ENCODE measurements around the gene BRPF1. TPM values are rescaled to one million over a fixed set of nuclear protein-coding genes. Genes with fewer than 3 reads are reported as not detected.

BRPF1 gene
- total and polyA plus RNA-seq, 10 donors, result 5.5 to 31.9 (median 26.6) TPM

Other genes starting within 250 kb of the BRPF1 start
- not detected for gene LHFPL4, start 177.9 kb upstream of the BRPF1 start, total RNA-seq
- not detected for gene LHFPL4, start 177.9 kb upstream of the BRPF1 start, polyA plus RNA-seq
- gene MTMR14, start 82.2 kb upstream of the BRPF1 start, total RNA-seq, result 10 to 100 TPM; 55.2 to 84.6 (median 67.2) TPM
- gene MTMR14, start 82.2 kb upstream of the BRPF1 start, polyA plus RNA-seq, result 10 to 100 TPM; 43.5 to 47.8 (median 45.1) TPM
- gene CPNE9, start 27.9 kb upstream of the BRPF1 start, total RNA-seq, result under 1 TPM in 1 of 7 donors, not detected in 6; 0.63 TPM
- under 1 TPM; 0.15 to 0.22 (median 0.17) TPM for gene CPNE9, start 27.9 kb upstream of the BRPF1 start, polyA plus RNA-seq
- 10 to 100 TPM; 22.0 to 34.5 (median 28.1) TPM for gene OGG1, start 18.2 kb downstream of the BRPF1 start, total RNA-seq
- gene OGG1, start 18.2 kb downstream of the BRPF1 start, polyA plus RNA-seq, result 10 to 100 TPM in 2 of 3 donors, 1 to 10 TPM in 1; 9.3 to 16.7 (median 15.9) TPM
- 10 to 100 TPM; 10.1 to 30.5 (median 22.6) TPM for gene CAMK1, start 38.2 kb downstream of the BRPF1 start, total RNA-seq
- gene CAMK1, start 38.2 kb downstream of the BRPF1 start, polyA plus RNA-seq, result 10 to 100 TPM; 14.5 to 29.8 (median 28.2) TPM
- gene TADA3, start 60.7 kb downstream of the BRPF1 start, total RNA-seq, result 10 to 100 TPM; 38.6 to 73.7 (median 51.4) TPM
- 10 to 100 TPM; 33.6 to 48.3 (median 41.5) TPM for gene TADA3, start 60.7 kb downstream of the BRPF1 start, polyA plus RNA-seq
- gene ARPC4, start 61.3 kb downstream of the BRPF1 start, total RNA-seq, result 100 to 1,000 TPM; 156 to 238 (median 199) TPM
- 100 to 1,000 TPM in 2 of 3 donors, 10 to 100 TPM in 1; 98.9 to 144 (median 125) TPM for gene ARPC4, start 61.3 kb downstream of the BRPF1 start, polyA plus RNA-seq
- 100 to 1,000 TPM in 2 of 7 donors, 10 to 100 TPM in 5; 59.5 to 143 (median 78.9) TPM for gene TTLL3, start 78.5 kb downstream of the BRPF1 start, total RNA-seq
- gene TTLL3, start 78.5 kb downstream of the BRPF1 start, polyA plus RNA-seq, result 10 to 100 TPM; 24.8 to 58.1 (median 47.3) TPM
- 10 to 100 TPM; 26.9 to 41.7 (median 30.2) TPM for gene RPUSD3, start 112.3 kb downstream of the BRPF1 start, total RNA-seq
- 10 to 100 TPM; 21.3 to 34.5 (median 25.1) TPM for gene RPUSD3, start 112.3 kb downstream of the BRPF1 start, polyA plus RNA-seq
- gene CIDEC, start 148.5 kb downstream of the BRPF1 start, total RNA-seq, result not detected
- under 1 TPM in 2 of 3 donors, not detected in 1; 0.13 to 0.24 TPM for gene CIDEC, start 148.5 kb downstream of the BRPF1 start, polyA plus RNA-seq
- gene JAGN1, start 158.9 kb downstream of the BRPF1 start, total RNA-seq, result 10 to 100 TPM; 17.1 to 41.3 (median 23.6) TPM
- 10 to 100 TPM; 22.0 to 33.4 (median 28.1) TPM for gene JAGN1, start 158.9 kb downstream of the BRPF1 start, polyA plus RNA-seq
- gene IL17RE, start 171.1 kb downstream of the BRPF1 start, total RNA-seq, result 1 to 10 TPM; 1.0 to 5.1 (median 1.9) TPM
- 1 to 10 TPM in 1 of 3 donors, under 1 TPM in 2; 0.57 to 1.7 (median 0.64) TPM for gene IL17RE, start 171.1 kb downstream of the BRPF1 start, polyA plus RNA-seq
- 10 to 100 TPM; 10.7 to 24.1 (median 19.7) TPM for gene IL17RC, start 185.4 kb downstream of the BRPF1 start, total RNA-seq
- 10 to 100 TPM in 2 of 3 donors, 1 to 10 TPM in 1; 6.6 to 24.6 (median 12.6) TPM for gene IL17RC, start 185.4 kb downstream of the BRPF1 start, polyA plus RNA-seq
- gene CRELD1, start 202.1 kb downstream of the BRPF1 start, total RNA-seq, result 10 to 100 TPM; 17.7 to 40.3 (median 31.4) TPM
- gene CRELD1, start 202.1 kb downstream of the BRPF1 start, polyA plus RNA-seq, result 10 to 100 TPM; 20.6 to 40.9 (median 21.9) TPM
- gene PRRT3, start 220.7 kb downstream of the BRPF1 start, total RNA-seq, result 1 to 10 TPM in 6 of 7 donors, under 1 TPM in 1; 0.85 to 2.4 (median 1.9) TPM
- gene PRRT3, start 220.7 kb downstream of the BRPF1 start, polyA plus RNA-seq, result under 1 TPM; 0.65 to 0.99 (median 0.72) TPM

Data from spleen (tissue), 10 donors.